Measurements from ENCODE around the gene SLC38A10. TPM values are rescaled to one million over a fixed set of nuclear protein-coding genes. Genes with fewer than 3 reads are reported as not detected.

SLC38A10 gene
- total and polyA plus RNA-seq, 2 donors from 2014 or later, result 72.7 to 89.7 TPM

DNA sequence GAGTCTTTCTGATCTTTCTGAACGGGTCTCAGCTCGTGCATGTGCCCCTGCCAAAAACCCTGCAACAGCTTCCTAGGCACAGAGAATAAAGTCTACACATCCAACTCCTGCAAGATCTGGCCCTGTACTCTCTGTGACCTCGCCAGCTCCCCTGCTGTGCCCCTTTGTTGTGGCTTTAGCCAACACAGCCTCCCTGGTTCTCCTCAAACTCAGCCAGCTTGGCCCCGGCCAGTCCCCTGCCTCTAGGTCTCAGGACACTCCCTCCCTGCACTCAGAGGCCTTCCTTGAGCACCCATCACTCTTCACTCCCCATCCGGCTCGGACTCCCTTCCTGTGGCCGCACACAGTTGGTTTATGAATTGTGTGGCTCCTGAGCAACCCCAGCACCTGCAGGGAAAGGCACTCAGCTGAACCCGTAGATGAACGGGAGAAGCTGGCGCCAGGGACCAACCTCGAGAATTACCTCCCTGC, 73.7 kb downstream of the SLC38A10 start:
- TF ChIP-seq, protein P1, sequence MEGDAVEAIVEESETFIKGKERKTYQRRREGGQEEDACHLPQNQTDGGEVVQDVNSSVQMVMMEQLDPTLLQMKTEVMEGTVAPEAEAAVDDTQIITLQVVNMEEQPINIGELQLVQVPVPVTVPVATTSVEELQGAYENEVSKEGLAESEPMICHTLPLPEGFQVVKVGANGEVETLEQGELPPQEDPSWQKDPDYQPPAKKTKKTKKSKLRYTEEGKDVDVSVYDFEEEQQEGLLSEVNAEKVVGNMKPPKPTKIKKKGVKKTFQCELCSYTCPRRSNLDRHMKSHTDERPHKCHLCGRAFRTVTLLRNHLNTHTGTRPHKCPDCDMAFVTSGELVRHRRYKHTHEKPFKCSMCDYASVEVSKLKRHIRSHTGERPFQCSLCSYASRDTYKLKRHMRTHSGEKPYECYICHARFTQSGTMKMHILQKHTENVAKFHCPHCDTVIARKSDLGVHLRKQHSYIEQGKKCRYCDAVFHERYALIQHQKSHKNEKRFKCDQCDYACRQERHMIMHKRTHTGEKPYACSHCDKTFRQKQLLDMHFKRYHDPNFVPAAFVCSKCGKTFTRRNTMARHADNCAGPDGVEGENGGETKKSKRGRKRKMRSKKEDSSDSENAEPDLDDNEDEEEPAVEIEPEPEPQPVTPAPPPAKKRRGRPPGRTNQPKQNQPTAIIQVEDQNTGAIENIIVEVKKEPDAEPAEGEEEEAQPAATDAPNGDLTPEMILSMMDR (IDR thresholded peaks at IDR 0.05; ENCODE audit: borderline replicate concordance, extremely low read depth, insufficient read depth), result no peak
- peaks cover 0 to 14% (median 0%) of the 10 kb centered on the region in 3 donors for H3K4me1 ChIP-seq (ENCODE audit: control insufficient read depth in 2 of 3, insufficient read depth in 2 of 3, low read depth in 1 of 3, low read length in 3 of 3)
- no peaks in the 10 kb centered on the region for H3K27me3 ChIP-seq (ENCODE audit: control insufficient read depth, insufficient read depth, low read length)
- peak overlapping the region in 1 of 3 donors; percentile 46 for H3K9ac ChIP-seq (ENCODE audit: low read length in 3 of 3)
- FAIRE-seq, result no peak
- H3K4me3 ChIP-seq (ENCODE audit: low read length in 3 of 3), result peak overlapping the region in 1 of 3 donors; percentile 64
- H3K36me3 ChIP-seq (ENCODE audit: control insufficient read depth in 2 of 3, insufficient read depth in 3 of 3, low read length in 3 of 3), result no peaks in the 10 kb centered on the region
- no peak for DNase-seq
- intact Hi-C loops (cut with DNase I), result no loop called here
- H3K27ac ChIP-seq (ENCODE audit: low read depth in 2 of 2, low read length in 2 of 2), result no peak overlapping the region
- no peaks in the 10 kb centered on the region for H3K9me3 ChIP-seq (ENCODE audit: control insufficient read depth in 2 of 3, insufficient read depth in 1 of 3, low read length in 3 of 3)

DNA sequence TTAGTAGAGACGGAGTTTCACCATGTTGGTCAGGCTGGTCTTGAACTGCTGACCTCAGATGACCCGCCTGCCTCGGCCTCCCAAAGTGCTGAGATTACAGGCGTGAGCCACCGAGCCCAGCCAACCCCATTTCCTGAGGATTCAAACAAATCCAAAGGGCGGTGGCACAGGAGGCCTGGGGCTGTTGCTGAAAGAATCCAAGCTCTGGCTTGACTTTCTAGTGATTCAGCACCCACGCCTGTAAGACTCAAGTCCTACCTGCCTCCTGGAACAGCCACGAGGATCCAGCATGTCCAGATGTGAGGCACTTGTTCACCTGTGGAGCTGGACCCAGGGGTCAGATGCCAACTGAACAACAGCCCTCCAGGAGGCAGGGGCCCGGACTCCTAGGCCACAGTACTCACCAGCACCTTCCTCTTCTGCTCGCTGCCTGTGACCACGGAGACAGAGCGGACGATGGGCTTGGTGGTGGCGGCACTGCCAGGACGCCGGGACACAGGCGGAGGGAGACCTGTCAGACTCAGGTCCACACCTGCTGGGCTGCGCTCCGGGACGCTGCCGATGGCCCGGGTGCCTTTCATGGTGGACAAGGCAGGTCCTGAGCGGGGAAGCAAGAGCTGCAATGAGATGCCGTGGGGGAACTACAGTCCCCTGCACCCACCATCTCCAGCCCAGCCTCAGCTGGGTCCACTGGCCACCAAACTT, 75.5 kb downstream of the SLC38A10 start:
- intact Hi-C loops (cut with DNase I), result loop anchor here (10.0 kb wide), 1 partner anchor 775 kb away; no protein-coding TSS in a partner anchor
- DNase-seq (no peak), FAIRE-seq (no peak)
- H3K4me1 ChIP-seq (ENCODE audit: control insufficient read depth in 2 of 3, insufficient read depth in 2 of 3, low read depth in 1 of 3, low read length in 3 of 3), result peaks cover 0 to 14% (median 0%) of the 10 kb centered on the region in 3 donors
- H3K4me3 ChIP-seq (ENCODE audit: low read length in 3 of 3), result no peak overlapping the region
- no peaks in the 10 kb centered on the region for H3K27me3 ChIP-seq (ENCODE audit: control insufficient read depth, insufficient read depth, low read length)
- H3K9ac ChIP-seq (ENCODE audit: low read length in 3 of 3), result no peak overlapping the region
- H3K9me3 ChIP-seq (ENCODE audit: control insufficient read depth in 2 of 3, insufficient read depth in 1 of 3, low read length in 3 of 3), result no peaks in the 10 kb centered on the region
- H3K27ac ChIP-seq (ENCODE audit: low read depth in 2 of 2, low read length in 2 of 2), result no peak overlapping the region
- TF ChIP-seq, protein P1 (IDR thresholded peaks at IDR 0.05; ENCODE audit: borderline replicate concordance, extremely low read depth, insufficient read depth), result no peak
- no peaks in the 10 kb centered on the region for H3K36me3 ChIP-seq (ENCODE audit: control insufficient read depth in 2 of 3, insufficient read depth in 3 of 3, low read length in 3 of 3)

DNA sequence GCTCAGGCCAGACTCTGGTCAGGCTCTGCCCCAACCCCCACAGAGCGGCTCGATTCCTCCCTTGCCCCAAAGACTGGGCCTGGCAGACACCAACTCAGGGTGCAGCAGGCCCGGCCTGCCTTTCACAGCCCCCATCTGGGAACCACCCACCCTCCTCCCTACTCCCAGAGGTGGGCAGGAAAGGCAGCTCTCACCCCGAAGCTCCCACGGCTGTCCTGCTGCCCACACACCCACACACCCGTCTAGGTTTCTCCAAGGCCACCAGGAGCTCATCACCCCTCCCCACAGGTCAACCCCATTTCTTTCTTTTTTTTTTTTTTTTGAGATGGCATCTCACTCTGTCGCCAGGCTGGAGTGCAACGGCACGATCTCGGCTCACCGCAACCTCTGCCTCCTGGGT, 76.1 kb downstream of the SLC38A10 start:
- TF ChIP-seq, protein P1 (IDR thresholded peaks at IDR 0.05; ENCODE audit: borderline replicate concordance, extremely low read depth, insufficient read depth), result no peak
- Histone ChIP-seq H3K9ac (ENCODE audit: low read length in 3 of 3) (no peak overlapping the region), H3K4me1 (ENCODE audit: control insufficient read depth in 2 of 3, insufficient read depth in 2 of 3, low read depth in 1 of 3, low read length in 3 of 3) (peaks cover 0 to 14% (median 0%) of the 10 kb centered on the region in 3 donors), H3K4me3 (ENCODE audit: low read length in 3 of 3) (no peak overlapping the region), H3K9me3 (ENCODE audit: control insufficient read depth in 2 of 3, insufficient read depth in 1 of 3, low read length in 3 of 3) (no peaks in the 10 kb centered on the region), H3K36me3 (ENCODE audit: control insufficient read depth in 2 of 3, insufficient read depth in 3 of 3, low read length in 3 of 3) (no peaks in the 10 kb centered on the region), H3K27ac (ENCODE audit: low read depth in 2 of 2, low read length in 2 of 2) (no peak overlapping the region), H3K27me3 (ENCODE audit: control insufficient read depth, insufficient read depth, low read length) (no peaks in the 10 kb centered on the region)
- FAIRE-seq (no peak), DNase-seq (no peak)
- intact Hi-C loops (cut with DNase I), result loop anchor here (10.0 kb wide), 1 partner anchor 774 kb away; no protein-coding TSS in a partner anchor

All from kidney (tissue), 14 donors.